ENCODE measurements around the gene CERS6.

- TF ChIP-seq CTCF (IDR thresholded peaks at IDR 0.05) (no peak), POLR2A (IDR thresholded peaks at IDR 0.05) (no peak)
Measured at GRCh38 chr2:168819829-168820489, 363.9 kb downstream of the CERS6 start.

Measured in body of pancreas (tissue), 4 donors.